Inflammatory macrophage (primary cell): Measurements from ENCODE around the gene PTER.

Source experiments
- DNase-seq, 2 donors: peaks; one replicate each; pipeline ENCODE4 v3.0.0-alpha.2; 2020 to 2022

PTER gene

GRCh38 chr10:16470747-16471146 lies 33.9 kb downstream of the PTER start:
- peak; percentile 76 to 88 for DNase-seq

GRCh38 chr10:16472828-16473227 lies 36.0 kb downstream of the PTER start:
- DNase-seq = no peak

- DNase-seq = no peak
These were observed 40.9 kb downstream of the PTER start for GRCh38 chr10:16477757-16478156.

- no peak for DNase-seq
These were observed 42.0 kb downstream of the PTER start for GRCh38 chr10:16478801-16479200.

DNA sequence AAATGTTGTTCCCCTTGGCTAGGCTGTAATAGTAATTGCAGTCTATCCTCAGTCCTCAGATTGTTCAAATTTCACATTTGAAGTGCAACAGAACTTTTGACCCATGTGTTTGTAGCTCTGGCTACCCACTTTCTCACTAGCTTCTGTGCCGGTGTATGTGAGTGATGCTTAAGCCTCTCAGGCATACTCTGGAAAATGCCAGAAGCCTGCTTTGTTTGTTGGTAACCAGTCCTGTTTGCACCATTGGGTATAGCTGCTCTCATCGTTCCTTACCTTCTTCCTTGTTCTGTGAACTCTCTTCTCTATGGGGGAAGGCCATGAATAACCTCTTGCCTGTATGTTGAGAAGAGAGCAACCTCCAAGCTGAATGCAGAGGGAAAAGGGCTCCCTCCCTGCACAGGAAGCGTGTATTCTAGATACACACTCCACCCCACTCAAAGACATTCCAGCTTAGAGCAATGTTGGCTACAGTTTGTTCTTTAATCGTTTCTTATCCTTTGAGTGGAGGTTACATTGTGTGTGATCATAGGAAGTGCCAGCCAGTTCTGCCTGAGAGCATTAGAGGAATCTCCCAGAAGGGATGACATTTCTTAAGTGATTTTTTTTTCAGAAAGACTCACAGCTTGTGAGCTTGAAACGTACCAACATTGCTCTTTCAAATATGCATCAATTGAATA lies 44.4 kb downstream of the PTER start:
- DNase-seq = no peak

- DNase-seq = no peak
These were observed 46.6 kb downstream of the PTER start for GRCh38 chr10:16483241-16483917.

GRCh38 chr10:16490511-16490910 lies 53.7 kb downstream of the PTER start:
- DNase-seq = no peak

DNA sequence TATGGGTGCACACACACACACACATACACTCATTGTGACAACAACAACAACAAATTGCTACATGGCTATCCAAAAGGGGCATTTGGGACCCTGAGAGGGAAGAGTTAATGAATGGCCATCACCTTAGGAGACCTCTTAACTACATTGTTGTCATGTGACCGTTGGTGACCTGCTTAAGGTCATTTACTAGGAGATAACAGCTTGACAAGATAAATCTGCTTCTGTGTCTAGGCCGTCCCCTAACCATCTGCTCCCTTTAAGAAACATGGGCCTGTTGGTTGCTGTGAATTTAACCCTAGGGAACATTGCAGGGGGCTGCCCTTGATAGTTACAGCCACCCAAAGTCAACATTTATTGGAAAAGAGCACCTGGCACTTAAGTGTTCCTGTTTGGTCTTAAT lies 55.1 kb downstream of the PTER start:
- no peak for DNase-seq

DNA sequence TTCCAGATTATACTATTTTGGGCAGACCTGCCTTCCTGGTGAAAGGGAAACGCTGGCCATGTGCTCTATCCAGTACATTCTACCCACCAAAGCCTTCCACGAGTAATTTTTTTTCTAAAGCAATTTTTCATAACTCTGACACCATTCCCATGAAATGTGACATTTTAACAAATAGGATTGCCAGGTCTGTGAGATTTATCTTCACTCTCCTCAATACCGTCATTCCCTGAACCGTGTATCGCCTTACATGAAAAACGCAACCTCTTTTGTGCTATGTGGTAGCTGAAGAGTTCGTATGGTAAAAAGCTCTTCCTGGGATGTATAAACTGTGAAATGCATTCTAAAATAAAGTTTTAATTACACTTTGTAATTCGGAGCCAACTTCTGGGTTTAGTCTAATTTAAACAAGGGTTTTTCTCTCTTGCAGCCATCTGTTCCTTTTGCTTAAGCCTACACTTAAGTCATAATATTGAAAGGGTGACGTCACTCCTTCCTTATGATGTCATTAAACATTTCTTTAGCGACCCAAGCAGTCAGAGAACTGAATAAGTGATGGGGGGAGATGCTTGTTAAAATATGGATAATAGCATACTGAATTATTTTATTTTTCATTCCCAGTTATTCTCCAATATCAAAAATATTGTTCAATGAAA lies 57.2 kb downstream of the PTER start:
- no peak for DNase-seq

DNA sequence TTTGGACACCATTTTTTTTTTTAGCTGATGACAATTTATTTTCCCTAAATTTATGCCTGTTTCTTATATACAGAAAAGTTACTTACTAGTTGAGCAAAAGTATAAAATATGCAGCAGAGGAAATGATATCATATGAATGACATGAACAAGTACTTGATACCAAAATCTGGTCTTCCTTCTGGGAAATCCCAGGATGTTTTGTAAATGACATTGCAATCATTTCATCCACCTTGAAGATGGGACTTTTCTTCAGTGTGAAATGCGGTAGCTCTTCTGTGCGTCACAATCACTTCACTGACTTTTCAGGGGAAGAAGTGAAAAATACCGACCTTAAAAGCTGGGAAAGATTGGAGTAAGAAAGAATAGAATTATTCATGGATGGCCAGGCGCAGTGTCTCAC lies 61.1 kb downstream of the PTER start:
- no peak for DNase-seq

GRCh38 chr10:16505161-16505560 lies 68.4 kb downstream of the PTER start:
- no peak for DNase-seq

- DNase-seq = no peak
These were observed 73.2 kb downstream of the PTER start for GRCh38 chr10:16509996-16510395.

GRCh38 chr10:16510843-16511242 lies 74.0 kb downstream of the PTER start:
- no peak for DNase-seq

GRCh38 chr10:16518822-16519221 lies 82.0 kb downstream of the PTER start:
- DNase-seq = no peak

- no peak for DNase-seq
These were observed 82.6 kb downstream of the PTER start for GRCh38 chr10:16519250-16519907.

DNA sequence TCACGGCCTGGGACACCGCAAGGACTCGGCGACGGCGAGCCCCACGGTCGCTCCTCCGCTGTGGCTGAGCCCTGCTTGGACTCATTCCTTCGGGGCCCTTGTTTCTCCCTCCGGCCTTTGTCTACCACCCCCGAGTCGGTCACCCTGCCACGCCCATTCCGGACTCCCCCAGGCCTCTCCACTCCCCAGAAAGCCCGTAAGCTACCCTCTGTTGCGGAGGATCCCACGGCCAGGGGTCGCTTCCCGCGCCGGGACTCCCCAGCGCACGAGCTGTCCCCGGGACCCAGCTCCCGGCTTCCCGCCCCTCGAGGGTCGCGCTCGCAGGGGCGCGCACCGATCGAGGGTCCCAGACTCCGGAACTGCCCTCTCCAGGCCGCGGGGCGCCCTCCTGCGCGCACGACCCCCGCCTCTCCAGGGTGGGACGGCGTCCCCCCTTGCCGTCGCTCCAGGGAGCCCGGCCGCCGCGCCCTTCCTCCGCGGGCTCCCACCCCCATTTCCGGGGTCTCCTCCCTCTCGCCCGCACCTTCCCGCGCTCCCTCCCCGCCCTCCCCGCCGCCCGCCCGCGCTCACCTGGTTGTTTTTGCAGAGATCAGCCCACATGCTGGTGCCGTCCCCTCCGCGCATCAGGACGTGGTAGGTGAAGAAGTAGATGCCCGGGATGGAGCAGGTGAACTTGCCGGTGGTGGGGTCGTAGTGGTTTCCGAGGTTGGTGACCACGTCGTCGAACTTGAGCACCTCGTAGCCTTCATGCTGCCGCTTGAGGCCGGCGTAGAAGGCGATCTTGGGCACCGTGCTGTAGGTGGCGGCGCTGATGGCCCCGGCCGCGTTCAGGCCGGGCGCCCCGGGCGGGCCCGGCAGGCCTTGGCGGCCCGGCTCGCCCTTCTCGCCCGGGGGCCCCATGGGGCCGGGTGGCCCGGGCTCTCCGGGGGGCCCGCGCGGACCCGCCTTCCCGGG lies 83.4 kb downstream of the PTER start:
- DNase-seq = no peak

GRCh38 chr10:16520900-16521299 lies 84.1 kb downstream of the PTER start:
- DNase-seq = peak in 1 of 2 donors; percentile 12

DNA sequence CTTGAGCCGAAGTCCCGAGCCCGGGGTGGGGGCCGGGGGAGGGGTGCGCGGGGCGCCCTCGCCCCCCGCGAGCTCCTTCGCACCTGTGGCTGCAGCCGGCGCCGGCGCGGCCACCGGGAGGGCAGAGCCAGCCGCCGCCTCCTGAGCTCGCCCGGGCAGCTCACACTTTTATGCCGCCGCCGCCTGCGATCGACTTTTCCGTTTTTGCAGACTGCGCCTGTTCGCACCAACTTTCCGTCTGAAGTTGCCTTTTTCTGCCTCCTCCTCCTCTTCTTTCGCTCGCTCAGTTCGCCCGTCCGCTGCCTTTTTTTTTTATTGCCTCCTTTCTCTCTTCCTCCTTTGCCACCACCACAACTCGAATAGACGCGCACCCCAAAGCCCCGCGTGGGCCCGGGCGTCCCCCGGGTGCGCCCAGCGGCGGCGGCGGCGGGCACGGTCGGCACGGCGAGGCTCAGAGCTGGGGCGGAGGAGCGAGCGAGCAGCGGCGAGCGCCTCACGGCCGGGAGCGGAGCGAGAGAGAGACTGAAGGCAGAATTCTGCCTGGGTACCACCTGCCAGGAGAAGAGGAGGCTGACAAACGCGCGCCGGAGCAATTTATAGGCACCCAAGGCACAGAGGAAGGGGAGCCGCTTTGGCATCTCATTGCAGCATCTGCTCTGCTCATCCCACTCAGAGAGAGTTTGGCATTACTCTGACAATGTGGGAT lies 84.7 kb downstream of the PTER start, which contains the start of gene C1QL3:
TSS of gene C1QL3 (minus strand) at position 569 of the 706 bp plus-strand sequence. CDS start 814 bp downstream, outside the sequence.
- DNase-seq = no peak

- no peak for DNase-seq
These were observed 90.6 kb downstream of the PTER start for GRCh38 chr10:16527452-16527851.

GRCh38 chr10:16529853-16530252 lies 93.0 kb downstream of the PTER start:
- no peak for DNase-seq

DNA sequence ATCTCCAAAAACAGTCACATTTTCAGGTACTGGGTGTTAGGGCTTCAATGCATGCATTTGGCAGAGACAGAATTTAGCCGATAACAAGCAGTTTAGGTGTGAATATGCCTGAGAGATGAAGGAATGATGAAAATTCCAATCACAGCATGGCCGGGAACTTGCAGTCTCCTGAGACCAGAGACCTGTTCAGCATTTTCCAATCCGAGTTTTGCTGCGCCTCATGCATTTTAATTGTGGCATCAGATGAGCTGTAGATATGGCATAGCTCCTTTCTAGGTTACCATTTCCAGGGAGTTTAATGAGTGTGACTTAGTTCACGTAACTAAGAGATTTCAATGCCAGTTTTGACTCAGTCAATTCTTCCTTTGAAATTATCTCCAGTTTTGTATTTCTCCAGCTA lies 99.3 kb downstream of the PTER start:
- no peak for DNase-seq
